Adrenal gland (tissue), 5 donors: ENCODE measurements around the gene PARD3B.

ENCODE experiments used
- POLR2A ChIP-seq, 2 donors: fragments of 450-650 bp; IDR thresholded peaks; one replicate each; pipeline ENCODE4 v1.6.1; 2017; ENCODE audit warnings: antibody characterized with exemption in 2 of 2, mild to moderate bottlenecking in 2 of 2, moderate library complexity in 1 of 2
- TF ChIP-seq, protein P1 (sequence below), 6 experiments: fragments of 450-650 bp in 4 of 6; fragments of 200-600 bp in 2 of 6; sonication (generic) in 1 of 6; IDR thresholded peaks; 1 replicate in 5 of 6; 2 replicates in 1 of 6; pipeline versions ENCODE4 v1.5.1 to v1.8.0; 2016 to 2021; ENCODE audit warnings: antibody characterized with exemption in 6 of 6, mild to moderate bottlenecking in 2 of 6, moderate library complexity in 1 of 6
- donor health status: DM: no; HTN: no; CAD: no.

DNA sequence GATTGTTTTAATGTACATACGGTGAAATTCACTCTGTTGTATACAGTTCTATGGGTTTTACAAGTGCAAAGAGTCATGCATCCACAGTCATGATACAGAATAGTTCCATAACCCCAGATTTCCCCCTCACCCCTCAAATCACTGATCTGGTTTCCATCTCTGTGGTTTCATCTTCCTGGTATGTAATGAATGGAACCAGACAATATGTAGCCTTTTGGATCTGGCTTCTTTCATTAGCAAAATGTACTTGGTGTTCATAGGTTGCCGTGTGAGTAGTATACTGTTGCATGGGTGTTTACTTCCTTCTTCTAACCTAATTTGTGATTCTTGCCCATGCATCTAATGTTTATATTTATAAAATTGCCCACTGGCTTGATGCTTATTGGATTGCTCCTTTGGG, 838.3 kb downstream of the PARD3B start:
- TF ChIP-seq, protein P1, sequence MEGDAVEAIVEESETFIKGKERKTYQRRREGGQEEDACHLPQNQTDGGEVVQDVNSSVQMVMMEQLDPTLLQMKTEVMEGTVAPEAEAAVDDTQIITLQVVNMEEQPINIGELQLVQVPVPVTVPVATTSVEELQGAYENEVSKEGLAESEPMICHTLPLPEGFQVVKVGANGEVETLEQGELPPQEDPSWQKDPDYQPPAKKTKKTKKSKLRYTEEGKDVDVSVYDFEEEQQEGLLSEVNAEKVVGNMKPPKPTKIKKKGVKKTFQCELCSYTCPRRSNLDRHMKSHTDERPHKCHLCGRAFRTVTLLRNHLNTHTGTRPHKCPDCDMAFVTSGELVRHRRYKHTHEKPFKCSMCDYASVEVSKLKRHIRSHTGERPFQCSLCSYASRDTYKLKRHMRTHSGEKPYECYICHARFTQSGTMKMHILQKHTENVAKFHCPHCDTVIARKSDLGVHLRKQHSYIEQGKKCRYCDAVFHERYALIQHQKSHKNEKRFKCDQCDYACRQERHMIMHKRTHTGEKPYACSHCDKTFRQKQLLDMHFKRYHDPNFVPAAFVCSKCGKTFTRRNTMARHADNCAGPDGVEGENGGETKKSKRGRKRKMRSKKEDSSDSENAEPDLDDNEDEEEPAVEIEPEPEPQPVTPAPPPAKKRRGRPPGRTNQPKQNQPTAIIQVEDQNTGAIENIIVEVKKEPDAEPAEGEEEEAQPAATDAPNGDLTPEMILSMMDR (IDR thresholded peaks at IDR 0.05), result no peak
- no peak for TF ChIP-seq POLR2A (IDR thresholded peaks at IDR 0.05)
